ENCODE data around the gene CGN. TPM values are rescaled to one million over a fixed set of nuclear protein-coding genes. Genes with fewer than 3 reads are reported as not detected.

The CGN gene
- total and polyA plus RNA-seq, 3 donors from 2014 or later: 25.7 to 31.6 (median 25.9) TPM

GRCh38 chr1:151478923-151479322 lies 32.3 kb upstream of the CGN start:
- no peak for DNase-seq
- H3K4me3 ChIP-seq: no peak overlapping the region
- no peak for TF ChIP-seq CTCF (IDR thresholded peaks at IDR 0.05)
- TF ChIP-seq POLR2A (IDR thresholded peaks at IDR 0.05): no peak
- no peaks in the 10 kb centered on the region for H3K9me3 ChIP-seq
- intact Hi-C loops (cut with DNase I; ENCODE audit: low total_unique reads): no loop called here
- H3K36me3 ChIP-seq (ENCODE audit: low read depth, missing control alignments): no peaks in the 10 kb centered on the region
- no peaks in the 10 kb centered on the region for H3K4me1 ChIP-seq
- 58 to 69% methylated on average over 2 of the region's 2 CpGs for WGBS, 2 donors
- H3K27ac ChIP-seq: peak overlapping the region in 1 of 2 donors; percentile 35
- no peaks in the 10 kb centered on the region for H3K27me3 ChIP-seq

GRCh38 chr1:151479462-151479861 lies 31.7 kb upstream of the CGN start:
- intact Hi-C loops (cut with DNase I; ENCODE audit: low total_unique reads): no loop called here
- no peaks in the 10 kb centered on the region for H3K36me3 ChIP-seq (ENCODE audit: low read depth, missing control alignments)
- H3K9me3 ChIP-seq: no peaks in the 10 kb centered on the region
- TF ChIP-seq POLR2A (IDR thresholded peaks at IDR 0.05): no peak
- TF ChIP-seq CTCF (IDR thresholded peaks at IDR 0.05): no peak
- H3K27me3 ChIP-seq: no peaks in the 10 kb centered on the region
- DNase-seq: no peak
- 88 to 93% methylated on average over 5 of the region's 5 CpGs for whole genome bisulfite sequencing, 2 donors
- H3K4me1 ChIP-seq: no peaks in the 10 kb centered on the region
- H3K4me3 ChIP-seq: no peak overlapping the region
- H3K27ac ChIP-seq: no peak overlapping the region

GRCh38 chr1:151482017-151482416 lies 29.2 kb upstream of the CGN start:
- H3K4me1 ChIP-seq: no peaks in the 10 kb centered on the region
- 97 to 100% methylated on average over 1 of the region's 1 CpG for WGBS, 2 donors
- no peaks in the 10 kb centered on the region for H3K9me3 ChIP-seq
- H3K36me3 ChIP-seq (ENCODE audit: low read depth, missing control alignments): no peaks in the 10 kb centered on the region
- H3K4me3 ChIP-seq: no peak overlapping the region
- H3K27ac ChIP-seq: no peak overlapping the region
- no peak for TF ChIP-seq POLR2A (IDR thresholded peaks at IDR 0.05)
- TF ChIP-seq CTCF (IDR thresholded peaks at IDR 0.05): no peak
- H3K27me3 ChIP-seq: no peaks in the 10 kb centered on the region
- intact Hi-C loops (cut with DNase I; ENCODE audit: low total_unique reads): no loop called here
- DNase-seq: no peak

GRCh38 chr1:151485685-151486255 lies 25.4 kb upstream of the CGN start:
- intact Hi-C loops (cut with DNase I; ENCODE audit: low total_unique reads): no loop called here
- 42 to 56% methylated on average over 5 of the region's 5 CpGs for WGBS, 2 donors
- Histone ChIP-seq H3K4me1 (no peaks in the 10 kb centered on the region), H3K27ac (no peak overlapping the region), H3K36me3 (ENCODE audit: low read depth, missing control alignments) (no peaks in the 10 kb centered on the region), H3K27me3 (no peaks in the 10 kb centered on the region), H3K4me3 (no peak overlapping the region), H3K9me3 (no peaks in the 10 kb centered on the region)
- TF ChIP-seq POLR2A (IDR thresholded peaks at IDR 0.05): no peak
- no peak for TF ChIP-seq CTCF (IDR thresholded peaks at IDR 0.05)
- DNase-seq: peak; percentile 54

GRCh38 chr1:151486557-151486956 lies 24.6 kb upstream of the CGN start:
- no peaks in the 10 kb centered on the region for H3K36me3 ChIP-seq (ENCODE audit: low read depth, missing control alignments)
- TF ChIP-seq POLR2A (IDR thresholded peaks at IDR 0.05): no peak
- no peak for TF ChIP-seq CTCF (IDR thresholded peaks at IDR 0.05)
- WGBS, 2 donors: 50 to 64% methylated on average over 1 of the region's 1 CpG
- H3K4me1 ChIP-seq: no peaks in the 10 kb centered on the region
- intact Hi-C loops (cut with DNase I; ENCODE audit: low total_unique reads): no loop called here
- H3K9me3 ChIP-seq: no peaks in the 10 kb centered on the region
- no peak overlapping the region for H3K27ac ChIP-seq
- DNase-seq: no peak
- H3K27me3 ChIP-seq: no peaks in the 10 kb centered on the region
- no peak overlapping the region for H3K4me3 ChIP-seq
